ENCODE results near the gene HDAC4. TPM values are rescaled to one million over a fixed set of nuclear protein-coding genes. Genes with fewer than 3 reads are reported as not detected.

The HDAC4 gene
- total and polyA plus RNA-seq, 9 of the 15 experiments (the other 6 are each of a cell fraction or from before 2014, with no cell fraction given): 0.11 to 20.2 (median 4.0) TPM

GRCh38 chr2:239132156-239132709 is 268.6 kb downstream of the HDAC4 start:
- no peak for FAIRE-seq
- ChIA-PET POLR2A (interaction anchor here (0.7 kb wide), 1 partner anchor 12 kb away, joined by 3 read pairs; no protein-coding TSS in a partner anchor), CTCF (ENCODE audit: low intra/inter-chr PET ratio) (no interaction called here)
- intact Hi-C loops (cut with micrococcal nuclease): no loop called here
- Histone ChIP-seq H3K4me3 (no peak overlapping the region), H3K9ac (ENCODE audit: insufficient read depth in 1 of 2, low read depth in 2 of 2, low read length in 2 of 2) (no peak overlapping the region), H4K20me1 (replicated peaks; ENCODE audit: control insufficient read depth, insufficient read depth, low read length) (no peaks in the 10 kb centered on the region), H3K9me3 (replicated peaks; ENCODE audit: control insufficient read depth, insufficient read depth, low read depth, low read length) (no peaks in the 10 kb centered on the region), H3K36me3 (ENCODE audit: control insufficient read depth, insufficient read depth, low read length) (peaks cover 10% of the 10 kb centered on the region; the same call in 1 of the 3 replicates), H3K79me2 (ENCODE audit: control insufficient read depth, insufficient read depth, low read length) (no peaks in the 10 kb centered on the region), H3K9me1 (ENCODE audit: control insufficient read depth, insufficient read depth, low read length) (no peaks in the 10 kb centered on the region), H3K27me3 (ENCODE audit: control insufficient read depth in 2 of 2, insufficient read depth in 2 of 2, low read length in 2 of 2) (no peaks in the 10 kb centered on the region), H2AFZ (ENCODE audit: low read depth, low read length) (no peak overlapping the region), H3K4me2 (ENCODE audit: insufficient read depth, low read length) (no peak overlapping the region), H3K27ac (ENCODE audit: extremely low read depth, low read depth, low read length) (no peak overlapping the region), H3K4me1 (replicated peaks in 1 of 2; ENCODE audit: control insufficient read depth in 2 of 2, insufficient read depth in 2 of 2, low read length in 2 of 2) (no peaks in the 10 kb centered on the region)
- no peak for DNase-seq (ENCODE audit: extremely low read depth in 1 of 4, low spot score in 3 of 4)
- in situ Hi-C loops (cut with MboI): no loop called here
- BruUV-seq (replicated peaks): no TSS peak
- ATAC-seq: no peak
- 81% methylated on average over 10 of the region's 17 CpGs for WGBS (ENCODE audit: insufficient coverage, low coverage, missing lambda C conversion rate)
- TF ChIP-seq ZNF431 (CRISPR knock-in tag; IDR thresholded peaks at IDR 0.05): no peak
- no peak for TF ChIP-seq ZNF436 (CRISPR knock-in tag; IDR thresholded peaks at IDR 0.05)
- no peak for TF ChIP-seq HDAC2 (IDR thresholded peaks at IDR 0.05)
- TF ChIP-seq FOXP4 (CRISPR knock-in tag; IDR thresholded peaks at IDR 0.05; ENCODE audit: borderline replicate concordance): no peak
- TF ChIP-seq ZNF347 (CRISPR knock-in tag; IDR thresholded peaks at IDR 0.05; ENCODE audit: low read depth): no peak
- no peak for TF ChIP-seq MLX (CRISPR knock-in tag; conservative IDR thresholded peaks at IDR 0.05)
- no peak for TF ChIP-seq SIRT6 (IDR thresholded peaks at IDR 0.05; ENCODE audit: low read depth, low read length)
- TF ChIP-seq BCL6 (CRISPR knock-in tag; IDR thresholded peaks at IDR 0.05): no peak
- TF ChIP-seq CSDE1 (IDR thresholded peaks at IDR 0.05): no peak
- no peak for TF ChIP-seq SMAD1 (IDR thresholded peaks at IDR 0.05; ENCODE audit: low read depth, low read length, partially characterized antibody)
- no peak for TF ChIP-seq HINFP (tag; conservative IDR thresholded peaks at IDR 0.05; ENCODE audit: low read depth)
- TF ChIP-seq RFX7 (CRISPR knock-in tag; IDR thresholded peaks at IDR 0.05): no peak
- TF ChIP-seq ZKSCAN3 (CRISPR knock-in tag; IDR thresholded peaks at IDR 0.05): no peak
- no peak for TF ChIP-seq ZNF282 (CRISPR knock-in tag; IDR thresholded peaks at IDR 0.05)
- TF ChIP-seq CEBPB (tag; IDR thresholded peaks at IDR 0.05): no peak
- TF ChIP-seq KAT8 (IDR thresholded peaks at IDR 0.05; ENCODE audit: low read depth): no peak
- no peak for TF ChIP-seq MTA1 (IDR thresholded peaks at IDR 0.05; ENCODE audit: borderline replicate concordance)
- no peak for TF ChIP-seq XRCC4 (IDR thresholded peaks at IDR 0.05; ENCODE audit: extremely low read depth, insufficient read depth, insufficient read length)
- no peak for TF ChIP-seq ATF1 (CRISPR knock-in tag; IDR thresholded peaks at IDR 0.05)
- TF ChIP-seq ATF1 (tag; IDR thresholded peaks at IDR 0.05): no peak
